T-helper 1 cell treated with Interleukin-12 subunit alpha and Interleukin-12 subunit beta and Interleukin-4 antibody, amounts not matched to agents 30 ng/mL and 1 ng/mL, for 36 hours (primary cell): ENCODE measurements around the gene PREX1. TPM values are rescaled to one million over a fixed set of nuclear protein-coding genes. Genes with fewer than 3 reads are reported as not detected.
"Not testable (repeated sequence)": the region's sequence is repeated elsewhere in the genome, so short reads cannot be mapped to it uniquely, and the experiment has no call there.

Experiments used
- intact Hi-C: fragments of 100-400 bp; cut with micrococcal nuclease; formaldehyde crosslinking; loops from one replicate; pipeline ENCODE4 v1.15.1; 2024
- total RNA-seq: library from RNA; stranded (reverse); gene quantifications from 2 replicates; pipeline ENCODE4 v1.2.3, GENCODE V29; 2022

Gene PREX1
- total RNA-seq, 1 donor from 2014 or later: 119 TPM

DNA sequence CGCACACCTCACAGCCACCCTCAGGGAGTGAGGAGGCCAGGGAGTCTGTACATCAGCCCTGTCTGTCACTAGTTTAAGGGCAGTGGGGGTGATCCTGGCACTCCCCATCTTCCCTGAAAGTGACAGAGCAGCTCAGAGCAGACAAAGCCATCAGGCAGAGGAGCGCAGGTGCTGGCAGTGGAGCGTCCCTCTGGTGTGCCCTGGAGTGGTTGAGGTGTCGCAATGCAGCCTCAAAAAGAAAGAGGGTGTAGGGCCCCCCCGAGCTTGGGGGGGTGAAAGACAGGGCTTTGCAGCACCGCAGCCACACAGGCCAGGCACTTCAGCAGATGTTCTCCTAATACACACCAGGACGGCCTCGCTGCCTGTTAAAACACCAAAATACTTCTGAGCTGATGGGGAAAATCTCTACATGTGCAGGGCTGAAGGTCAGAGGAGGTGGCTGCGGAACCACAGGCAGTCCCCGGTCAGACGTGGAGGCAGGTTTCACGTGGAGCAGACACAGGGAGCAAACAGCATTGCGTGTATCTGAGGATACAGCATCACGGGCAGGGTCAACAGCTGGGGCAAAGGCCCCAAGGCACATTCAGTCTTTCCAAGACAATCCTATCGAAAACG lies 69.5 kb downstream of the PREX1 start:
- intact Hi-C loops: no loop called here

DNA sequence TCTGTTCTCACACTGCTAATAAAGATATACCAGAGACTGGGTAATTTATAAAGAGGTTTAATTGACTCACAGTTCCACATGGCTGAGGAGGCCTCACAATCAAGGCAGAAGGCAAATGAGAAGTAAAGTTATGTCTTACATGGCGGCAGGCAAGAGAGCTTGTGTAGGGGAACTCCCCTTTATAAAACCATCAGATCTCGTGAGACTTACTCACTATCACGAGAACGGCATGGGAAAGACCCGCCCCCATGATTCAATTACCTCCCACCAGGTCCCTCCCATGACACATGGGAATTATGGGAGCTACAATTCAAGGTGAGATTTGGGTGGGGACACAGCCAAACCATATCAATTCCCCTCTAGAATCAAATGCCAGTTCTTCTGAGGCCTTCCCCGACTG lies 71.0 kb downstream of the PREX1 start:
- intact Hi-C loops: not testable (repeated sequence)

DNA sequence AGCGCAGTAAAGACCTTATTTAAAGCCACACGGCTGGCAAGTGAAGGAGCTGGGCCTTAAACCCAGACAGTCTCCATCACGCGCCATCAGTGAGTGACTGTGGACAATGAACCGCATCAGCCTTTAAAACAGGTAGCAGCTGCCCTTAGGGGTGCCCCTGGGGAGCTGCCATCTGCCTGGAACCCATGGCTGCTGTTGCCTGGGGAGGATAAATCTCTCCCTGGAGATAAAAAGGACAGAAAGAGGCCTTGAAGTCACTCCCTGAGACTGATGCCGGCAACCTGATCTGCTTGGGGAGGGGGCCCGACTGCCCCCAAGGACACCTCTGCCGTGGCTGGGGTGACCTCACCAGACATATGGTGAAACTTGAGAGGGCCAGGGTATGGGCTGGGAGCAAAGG lies 73.5 kb downstream of the PREX1 start:
- intact Hi-C loops: no loop called here

DNA sequence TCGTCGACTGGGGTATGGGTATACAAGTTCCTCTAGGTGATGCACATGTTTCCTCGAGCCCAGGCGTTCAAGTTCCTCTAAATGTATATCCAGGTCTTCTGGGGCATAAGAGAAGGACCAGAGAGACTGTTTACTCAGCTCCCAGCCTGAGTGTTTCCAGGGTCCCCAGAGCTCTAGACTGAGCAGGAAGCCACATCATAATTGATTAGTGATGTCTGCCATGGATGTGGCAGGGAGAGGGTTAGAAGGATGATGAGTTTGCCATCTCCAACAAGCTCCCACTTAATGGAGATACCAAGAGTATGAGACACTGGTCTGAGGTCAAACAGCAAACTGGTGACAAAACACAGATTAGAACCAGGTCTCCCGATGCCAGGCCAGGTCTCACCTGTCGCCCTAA lies 74.8 kb downstream of the PREX1 start:
- intact Hi-C loops: no loop called here

DNA sequence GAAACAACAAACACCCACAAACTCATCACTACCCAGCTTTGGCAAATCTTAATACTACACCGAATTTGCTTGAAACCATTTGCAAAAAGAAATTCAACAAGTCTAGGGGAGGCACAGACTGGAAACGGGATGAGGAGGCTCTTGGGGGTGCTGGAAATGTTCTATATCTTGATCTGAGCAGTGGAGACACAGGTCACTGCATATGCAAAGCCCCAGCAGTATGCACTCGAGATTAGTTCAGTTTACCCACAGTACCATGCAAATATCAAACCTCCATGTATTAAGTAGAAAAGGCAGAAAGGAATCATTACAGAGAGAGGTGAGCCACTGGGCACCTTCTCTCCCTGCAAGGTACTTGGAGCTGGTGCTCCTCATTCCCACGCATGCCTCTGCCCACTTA lies 75.9 kb downstream of the PREX1 start:
- intact Hi-C loops: loop anchor here (1.0 kb wide), 2 partner anchors 8 to 13 kb away; no protein-coding TSS in a partner anchor

DNA sequence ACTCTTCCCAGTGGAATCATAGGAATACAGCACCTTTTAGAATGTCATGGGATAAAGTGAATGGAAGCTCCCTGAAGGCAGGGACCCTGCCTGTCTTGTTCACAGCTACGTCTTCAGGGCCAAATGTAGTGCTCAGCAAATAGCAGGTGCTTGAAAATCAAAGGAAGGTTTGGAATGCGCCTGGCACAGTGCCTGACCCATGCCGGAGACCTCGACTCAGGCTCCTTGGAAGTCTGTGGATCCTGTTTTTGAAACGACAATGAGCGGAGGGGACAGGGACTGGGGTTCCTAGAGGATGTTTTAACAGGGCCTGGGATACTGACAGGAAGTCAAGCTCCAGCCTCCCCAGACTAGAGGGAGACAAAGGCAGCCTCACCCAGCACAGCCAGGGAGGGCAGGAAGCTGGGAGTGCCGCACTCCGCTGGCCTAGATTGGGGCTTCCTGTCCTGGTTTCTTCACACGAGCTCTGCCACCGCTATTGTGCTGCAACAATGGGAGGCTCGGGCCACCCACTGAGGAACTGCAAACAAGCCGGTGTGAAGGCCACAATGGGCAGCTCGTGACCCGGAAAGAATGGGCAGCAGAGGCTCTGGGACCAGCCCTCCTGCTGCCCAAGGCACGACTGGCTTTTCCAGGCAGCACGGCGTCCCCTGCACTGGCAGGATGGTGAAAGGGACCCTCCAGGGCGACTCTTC lies 76.7 kb downstream of the PREX1 start:
- intact Hi-C loops: loop anchor here (1.0 kb wide), 2 partner anchors 9 to 12 kb away; no protein-coding TSS in a partner anchor

DNA sequence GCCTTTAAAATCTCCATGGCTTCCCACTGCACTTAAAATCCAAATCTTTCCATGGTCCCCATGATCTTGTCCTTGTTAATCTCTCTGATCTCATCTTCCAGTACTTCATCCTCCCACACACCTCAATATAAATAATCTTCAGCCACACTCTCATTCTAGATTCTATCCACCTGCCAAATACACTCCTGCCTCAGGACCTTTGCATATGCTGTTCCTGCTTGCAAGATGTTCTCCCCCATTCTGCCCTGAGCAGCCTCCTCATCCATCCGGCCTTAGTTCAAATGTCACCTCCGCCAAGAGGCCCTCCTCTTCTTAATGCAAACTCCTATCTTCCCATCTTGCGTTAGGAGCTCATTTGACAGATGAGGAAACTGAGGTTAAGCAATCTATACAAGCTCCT lies 77.4 kb downstream of the PREX1 start:
- intact Hi-C loops: no loop called here

DNA sequence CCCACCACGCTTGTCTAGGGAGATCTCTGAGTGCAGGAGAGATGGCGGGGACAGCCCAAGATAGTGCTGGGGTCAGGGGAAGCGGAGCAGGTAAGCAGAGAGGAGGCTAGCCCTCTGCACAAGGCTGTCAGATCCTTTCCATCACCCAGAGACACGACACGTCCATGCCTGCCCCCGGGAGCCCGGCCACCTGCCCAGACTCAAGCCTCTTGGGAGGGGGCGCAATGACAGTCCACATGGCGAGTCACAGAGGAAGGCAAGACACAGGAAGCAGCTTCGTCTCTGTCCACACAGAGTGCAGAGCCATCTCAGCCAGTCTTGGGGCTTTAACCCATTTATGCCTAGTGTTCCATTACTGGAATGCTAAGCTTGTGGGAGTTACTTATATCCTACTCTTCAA lies 78.4 kb downstream of the PREX1 start:
- intact Hi-C loops: no loop called here

DNA sequence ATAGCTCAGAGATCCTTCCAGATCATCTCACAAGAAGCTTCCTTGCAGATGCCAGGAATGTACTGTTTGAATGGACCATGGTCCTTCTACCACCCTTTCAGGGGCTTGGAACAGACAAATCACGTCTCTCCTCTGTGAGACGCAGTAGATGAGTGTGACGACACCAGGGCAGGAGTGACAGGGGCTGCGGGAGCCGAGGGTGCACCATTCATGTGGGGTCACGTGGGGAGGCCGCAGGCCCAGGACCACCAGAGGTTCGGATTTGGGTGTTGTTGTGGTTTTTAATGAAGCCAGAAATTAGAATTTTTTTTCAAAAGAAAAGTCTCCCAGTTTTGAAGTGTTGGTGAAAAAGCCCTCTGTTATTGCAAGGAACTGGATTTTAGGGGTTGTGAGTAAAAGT lies 79.2 kb downstream of the PREX1 start:
- intact Hi-C loops: no loop called here

DNA sequence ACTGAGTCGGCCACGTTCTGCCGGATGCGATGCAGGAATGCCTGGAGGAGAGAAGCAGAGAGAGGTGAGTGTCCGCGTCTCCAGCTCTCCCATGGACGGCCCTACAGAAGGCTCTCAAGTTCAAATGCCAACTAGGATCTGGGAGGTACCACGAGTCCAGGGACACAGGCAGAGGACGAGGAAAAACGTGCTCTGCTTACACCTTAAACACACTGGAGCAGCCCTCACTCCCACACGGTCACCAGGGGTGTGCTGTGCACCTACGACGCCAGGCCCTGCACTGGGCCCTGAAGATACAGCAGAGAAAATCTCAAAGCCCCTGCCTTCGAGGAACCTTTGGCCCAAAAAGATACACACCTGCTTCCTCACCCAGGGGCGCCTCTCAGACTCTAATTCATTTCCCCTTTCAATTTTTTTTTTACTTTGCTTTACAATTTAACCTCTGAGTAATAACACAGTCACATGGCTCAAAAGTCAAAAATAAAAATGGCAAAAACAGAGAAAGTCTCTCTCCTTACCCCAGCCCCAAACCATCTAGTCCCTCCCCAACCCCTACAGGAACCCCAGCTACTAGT lies 79.9 kb downstream of the PREX1 start:
- intact Hi-C loops: no loop called here

DNA sequence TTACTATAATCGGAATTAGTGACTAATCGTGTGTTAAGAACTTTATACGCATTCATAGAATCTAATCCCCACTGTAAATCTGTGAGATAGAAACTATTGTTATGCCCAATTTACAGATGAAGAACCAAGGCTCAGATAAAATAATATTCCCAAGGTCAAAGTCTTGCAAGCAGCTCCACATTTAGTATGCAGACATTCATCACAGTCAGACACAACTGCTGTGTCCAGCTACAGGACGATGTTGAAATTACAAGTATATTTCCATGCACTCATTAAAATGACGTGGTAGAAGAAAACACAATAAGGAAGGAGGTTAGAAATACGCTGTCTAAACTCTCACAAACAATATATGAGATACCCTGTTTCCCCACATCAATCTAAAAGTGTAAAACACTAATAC lies 82.5 kb downstream of the PREX1 start:
- intact Hi-C loops: no loop called here

DNA sequence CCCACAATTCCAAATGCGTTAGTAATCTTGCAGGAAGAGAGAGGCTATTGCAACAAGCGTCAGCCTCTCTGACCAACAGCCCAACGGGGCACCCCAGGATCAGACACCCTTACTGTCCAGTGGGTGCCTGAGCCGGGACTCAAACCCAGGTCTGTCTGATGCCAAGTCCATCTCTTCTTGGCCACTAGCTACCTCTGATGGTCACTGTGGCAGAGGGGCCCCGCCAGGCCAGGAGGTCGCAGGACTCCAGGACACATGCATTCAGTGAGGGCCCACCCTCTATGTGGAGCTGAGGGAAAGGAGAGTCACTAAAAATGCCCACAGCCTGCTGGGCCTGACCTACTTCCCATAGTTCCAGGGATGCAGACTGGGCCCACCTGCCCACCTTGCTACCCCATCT lies 83.3 kb downstream of the PREX1 start:
- intact Hi-C loops: no loop called here

DNA sequence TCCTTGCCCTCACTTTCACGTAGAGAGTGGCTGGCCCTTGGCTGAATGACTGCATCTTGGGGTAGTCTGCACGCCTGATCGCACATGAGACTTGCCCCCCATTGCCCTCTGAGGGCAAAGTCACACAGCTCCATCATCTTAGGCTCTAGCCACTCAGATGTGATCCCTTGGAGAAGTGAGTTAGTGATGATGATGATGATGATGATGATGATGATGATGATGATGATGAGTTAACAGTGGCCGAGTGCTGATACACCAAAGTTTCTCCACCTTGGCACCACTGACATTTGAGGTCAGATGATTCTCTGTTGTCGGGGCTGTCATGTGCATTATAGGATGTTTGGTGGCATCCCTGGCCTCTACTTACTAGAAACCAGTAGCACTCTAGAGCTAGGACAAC lies 84.0 kb downstream of the PREX1 start:
- intact Hi-C loops: no loop called here

DNA sequence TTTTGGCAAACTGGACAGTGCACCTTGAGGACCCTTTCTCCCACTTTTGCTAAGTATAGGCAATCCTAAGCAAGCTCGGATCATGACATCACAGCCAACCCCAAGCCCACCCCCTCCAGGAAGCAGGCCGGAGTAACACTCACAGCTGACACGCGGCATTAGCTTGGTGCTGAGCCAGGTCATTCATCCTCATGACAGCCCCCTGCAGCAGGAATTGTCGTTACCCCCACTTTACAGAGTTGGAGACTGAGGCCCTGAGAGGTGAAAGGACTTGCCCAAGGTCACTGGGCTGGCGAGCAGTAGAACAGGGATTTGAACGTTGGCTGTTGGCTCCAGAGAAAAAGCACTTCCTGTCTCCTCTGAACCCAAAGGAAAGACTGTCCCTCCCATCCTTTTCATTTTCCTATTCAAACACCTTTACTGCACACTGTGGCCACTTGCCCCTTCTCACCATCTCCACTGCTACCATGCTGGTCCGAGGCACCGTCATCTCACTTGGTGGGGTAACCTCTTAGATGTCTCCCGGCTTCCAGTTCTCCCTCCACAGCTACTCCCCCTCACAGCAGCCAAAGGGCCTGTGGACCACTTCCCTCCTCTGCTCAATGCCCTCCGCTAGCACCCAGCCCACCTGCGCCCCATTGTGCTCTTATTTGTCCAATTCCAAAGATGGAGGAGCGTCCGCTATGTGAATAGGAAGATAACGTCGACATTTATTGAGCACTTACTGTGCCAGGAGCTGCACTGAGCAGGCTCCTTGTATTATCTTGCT lies 84.7 kb downstream of the PREX1 start:
- intact Hi-C loops: no loop called here

DNA sequence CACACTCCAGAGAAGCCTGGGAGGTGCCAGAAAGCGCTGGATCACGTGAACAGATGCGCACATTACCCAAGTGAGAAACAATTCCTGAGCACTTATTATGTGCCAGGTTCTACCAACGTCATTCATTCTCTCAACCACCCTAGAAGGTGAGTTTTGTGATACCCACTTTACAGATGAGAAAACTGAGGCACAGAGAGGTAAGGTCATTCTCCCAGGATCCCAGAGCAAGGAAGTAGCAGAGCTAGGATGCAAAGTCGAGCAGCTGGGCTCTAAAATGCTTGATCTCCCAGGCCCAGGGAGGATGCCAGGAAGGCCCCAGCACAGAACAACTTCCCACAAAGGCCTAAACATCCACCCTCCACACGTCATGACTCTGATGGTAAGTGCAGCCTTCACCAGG lies 85.6 kb downstream of the PREX1 start:
- intact Hi-C loops: no loop called here

DNA sequence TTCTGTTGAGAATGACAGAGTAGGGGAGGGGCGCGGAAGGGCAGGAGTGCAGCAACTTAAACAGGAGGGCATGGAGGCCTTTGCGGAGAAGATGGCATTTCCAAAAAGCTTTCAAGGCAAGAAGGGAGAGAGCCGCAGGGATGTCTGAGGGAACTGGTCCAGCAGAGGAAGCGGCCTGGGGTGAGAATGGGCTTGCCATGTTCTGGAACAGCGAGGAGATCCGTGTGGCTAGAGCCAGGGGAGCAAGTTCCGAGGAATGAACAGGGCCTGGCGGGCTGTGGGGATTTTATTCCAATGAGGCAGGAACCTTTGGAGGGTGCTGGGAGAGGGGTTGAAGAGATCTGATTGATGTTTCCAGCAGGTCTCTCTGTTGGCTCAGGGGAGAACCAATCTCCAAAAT lies 86.1 kb downstream of the PREX1 start:
- intact Hi-C loops: no loop called here

DNA sequence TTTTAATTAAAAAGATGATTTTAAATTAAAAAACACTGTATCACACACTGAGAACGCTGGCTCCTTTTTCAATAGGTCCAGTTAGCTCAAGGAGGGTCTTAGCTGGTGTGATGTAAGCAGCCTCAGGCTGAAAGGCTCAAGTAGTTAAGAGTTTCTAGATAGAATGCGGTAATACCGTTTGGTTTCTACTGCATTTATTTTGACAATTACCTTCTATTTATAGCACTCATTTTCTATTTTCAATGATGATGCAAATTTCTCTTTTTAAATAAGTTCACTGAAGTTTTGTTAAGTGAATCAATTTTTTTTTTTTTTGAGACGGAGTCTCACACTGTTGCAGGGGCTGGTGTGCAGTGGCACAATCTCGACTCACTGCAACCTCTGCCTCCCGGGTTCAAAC lies 87.1 kb downstream of the PREX1 start:
- intact Hi-C loops: no loop called here

DNA sequence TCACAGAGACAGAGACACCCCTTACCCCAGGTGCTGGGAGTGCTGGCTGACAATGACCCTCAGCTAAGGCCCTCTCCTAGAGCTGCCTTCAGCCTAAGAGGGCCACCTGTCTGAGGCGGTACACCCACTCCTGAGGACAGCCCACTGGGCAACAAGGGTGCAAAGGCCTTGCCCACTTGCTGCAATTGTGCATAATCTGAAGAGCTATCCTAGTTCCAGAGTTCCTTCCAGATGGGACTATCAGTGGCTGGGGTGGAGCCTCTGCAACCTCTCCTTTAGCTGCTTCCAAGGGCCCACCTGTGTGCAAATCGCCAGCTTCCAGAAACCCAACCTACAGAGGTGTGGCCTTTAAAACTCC lies 87.5 kb downstream of the PREX1 start:
- intact Hi-C loops: no loop called here

DNA sequence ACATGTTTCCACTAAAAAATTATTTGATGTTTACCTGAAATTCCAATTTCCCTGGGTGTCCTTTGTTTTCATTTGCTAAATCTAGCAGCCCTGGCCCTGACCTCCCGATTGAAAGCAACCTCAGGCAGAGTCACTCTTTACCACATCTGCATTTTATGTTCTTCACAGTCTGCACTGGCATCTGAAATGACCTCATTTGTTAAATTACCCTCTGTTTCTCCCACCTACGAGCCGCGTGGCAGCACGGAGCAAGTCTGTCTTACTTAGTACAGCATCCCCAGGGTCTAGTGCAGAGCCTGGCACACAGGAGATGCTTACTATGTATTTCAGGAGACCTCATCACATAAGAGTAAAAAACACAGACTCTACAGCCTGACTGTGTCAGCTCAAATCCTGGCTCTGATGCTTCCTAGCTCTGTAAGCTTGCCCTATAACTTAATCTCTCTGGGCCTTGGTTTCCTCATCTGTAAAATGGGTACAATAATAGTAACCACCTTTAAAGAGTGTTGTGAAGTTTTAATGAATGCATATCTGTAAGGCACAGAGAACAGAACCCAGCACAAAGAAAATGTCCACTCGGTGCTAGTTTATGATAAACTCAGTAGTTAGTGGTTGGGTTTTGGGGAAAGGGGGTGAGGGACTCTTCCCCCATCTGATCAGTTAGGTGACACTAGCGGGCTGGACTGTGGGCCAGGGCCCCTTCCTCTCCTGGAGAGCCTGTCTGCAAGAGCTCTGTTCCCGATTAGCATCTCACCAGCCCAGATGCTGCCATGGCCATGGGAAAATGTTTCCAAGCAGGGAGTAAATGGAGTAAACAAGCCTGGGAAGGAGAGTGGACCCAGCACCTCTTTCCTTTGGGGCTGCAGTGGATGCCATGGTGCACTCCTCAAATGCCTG lies 88.2 kb downstream of the PREX1 start:
- intact Hi-C loops: loop anchor here (1.0 to 10.0 kb wide), 7 partner anchors 12 to 165 kb away; no protein-coding TSS in a partner anchor

DNA sequence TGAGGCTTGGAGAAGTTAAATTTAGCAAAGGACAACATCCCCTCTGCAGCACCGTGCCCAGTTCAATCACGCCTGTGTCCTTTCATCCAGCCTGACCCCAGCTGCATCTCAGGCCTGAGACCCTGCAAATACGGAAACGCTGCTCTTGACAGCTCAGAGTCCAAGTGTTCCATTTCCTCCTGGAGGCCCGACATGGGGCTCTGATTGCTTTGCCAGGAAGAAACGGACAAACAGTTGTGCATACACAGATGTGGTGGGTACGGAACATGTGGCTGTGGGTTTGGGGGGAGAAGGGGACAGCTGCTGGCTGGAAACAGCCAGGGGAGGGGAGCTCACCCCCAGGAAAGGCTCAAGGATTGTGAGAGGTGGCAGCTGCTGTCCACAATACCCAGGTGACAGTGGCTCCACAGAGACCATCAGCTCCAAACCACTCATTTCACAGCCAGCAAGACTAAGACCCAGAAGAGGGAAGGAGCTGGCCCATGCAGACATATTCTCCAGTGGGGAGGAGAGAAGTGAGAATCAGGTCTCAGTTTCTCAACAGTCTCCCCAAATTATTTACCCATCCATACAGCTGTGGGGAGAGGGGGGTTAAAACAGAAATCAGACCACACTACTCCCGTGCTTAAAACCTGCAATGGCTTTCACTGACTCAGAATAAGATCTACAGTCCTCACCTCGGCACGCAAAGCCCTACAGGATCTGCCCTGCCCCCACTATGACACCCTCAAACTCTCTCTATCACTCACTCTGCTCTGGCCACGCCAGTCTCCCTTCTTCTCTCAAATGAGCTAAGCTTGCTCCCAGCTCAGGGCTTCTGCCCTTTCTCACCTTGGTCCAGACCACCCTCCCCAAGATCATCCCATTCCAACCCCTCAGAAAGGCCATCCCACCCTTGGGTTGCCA lies 89.1 kb downstream of the PREX1 start:
- intact Hi-C loops: loop anchor here (1.0 to 10.0 kb wide), 7 partner anchors 13 to 166 kb away; no protein-coding TSS in a partner anchor
